H9 (cell line): Measurements from ENCODE around the gene GSG1L. TPM values are rescaled to one million over a fixed set of nuclear protein-coding genes. Genes with fewer than 3 reads are reported as not detected.

Experiments
- DNase-seq: peaks from one replicate; pipeline ENCODE4 v3.0.0-alpha.2; 2017
- H2AFZ ChIP-seq: one replicate; pipeline ENCODE4 v1.6.1; 2013; ENCODE audit warnings: mild to moderate bottlenecking, low read length, control low read depth, moderate library complexity
- H2AK5ac ChIP-seq: 2 replicates; pipeline ENCODE4 v1.6.1; 2013; ENCODE audit warnings: low read length, control low read depth, mixed read lengths; ENCODE audit not compliant: insufficient read length
- H2BK120ac ChIP-seq: one replicate; pipeline ENCODE4 v1.6.1; 2013; ENCODE audit warnings: low read depth, mild to moderate bottlenecking, low read length, control low read depth, inconsistent platforms; ENCODE audit not compliant: poor library complexity, severe bottlenecking
- H2BK12ac ChIP-seq: 2 replicates; pipeline ENCODE4 v1.6.1; 2013; ENCODE audit warnings: low read length, control low read depth, mixed read lengths, low read depth; ENCODE audit not compliant: insufficient read length
- H2BK15ac ChIP-seq: 2 replicates; pipeline ENCODE4 v1.6.1; 2013; ENCODE audit warnings: low read depth, low read length, control low read depth
- H2BK20ac ChIP-seq: one replicate; pipeline ENCODE4 v1.6.1; 2013; ENCODE audit warnings: low read depth, mild to moderate bottlenecking, low read length, control low read depth, inconsistent platforms; ENCODE audit not compliant: poor library complexity, severe bottlenecking
- H2BK5ac ChIP-seq: 2 replicates; pipeline ENCODE4 v1.6.1; 2013; ENCODE audit warnings: low read length, control low read depth, mixed read lengths; ENCODE audit not compliant: insufficient read length
- H3K14ac ChIP-seq: 2 replicates; pipeline ENCODE4 v1.6.1; 2013; ENCODE audit warnings: low read length, control low read depth; ENCODE audit not compliant: insufficient read depth
- H3K18ac ChIP-seq: 2 replicates; pipeline ENCODE4 v1.6.1; 2013; ENCODE audit warnings: low read depth, mild to moderate bottlenecking, mixed read lengths, low read length, control low read depth; ENCODE audit not compliant: insufficient read length
- H3K23ac ChIP-seq: 2 replicates; pipeline ENCODE4 v1.6.1; 2013; ENCODE audit warnings: low read length, control low read depth, mixed read lengths, low read depth; ENCODE audit not compliant: insufficient read length
- H3K23me2 ChIP-seq: 2 replicates; pipeline ENCODE4 v1.6.1; 2013; ENCODE audit warnings: low read depth, mild to moderate bottlenecking, mixed read lengths, low read length, control low read depth; ENCODE audit not compliant: insufficient read length, poor library complexity, severe bottlenecking
- H3K27ac ChIP-seq: 2 replicates; pipeline ENCODE4 v1.5.1; 2013; ENCODE audit warnings: low read length, control low read depth, mixed read lengths, low read depth; ENCODE audit not compliant: insufficient read length
- H3K27me3 ChIP-seq: 2 replicates; pipeline ENCODE4 v1.6.1; 2013; ENCODE audit warnings: low read length, control low read depth, inconsistent platforms; ENCODE audit not compliant: insufficient read depth
- H3K4ac ChIP-seq: 2 replicates; pipeline ENCODE4 v1.6.1; 2013; ENCODE audit warnings: low read depth, mild to moderate bottlenecking, control low read depth, inconsistent platforms, low read length, moderate library complexity
- H3K4me1 ChIP-seq: 2 replicates; pipeline ENCODE4 v1.6.1; 2013; ENCODE audit warnings: low read length, control low read depth, inconsistent platforms; ENCODE audit not compliant: insufficient read depth
- H3K4me2 ChIP-seq: 2 replicates; pipeline ENCODE4 v1.6.1; 2013; ENCODE audit warnings: low read length, control low read depth, mixed read lengths; ENCODE audit not compliant: insufficient read length, insufficient read depth
- H3K56ac ChIP-seq: 2 replicates; pipeline ENCODE4 v1.6.1; 2013; ENCODE audit warnings: low read depth, mild to moderate bottlenecking, mixed read lengths, low read length, control low read depth; ENCODE audit not compliant: insufficient read length
- H3K79me1 ChIP-seq: 2 replicates; pipeline ENCODE4 v1.6.1; 2013; ENCODE audit warnings: low read depth, mild to moderate bottlenecking, moderate library complexity, low read length, control low read depth, inconsistent platforms; ENCODE audit not compliant: insufficient read depth, poor library complexity, severe bottlenecking
- H3K79me2 ChIP-seq: 2 replicates; pipeline ENCODE4 v1.6.1; 2013; ENCODE audit warnings: low read length, control low read depth, inconsistent platforms; ENCODE audit not compliant: insufficient read depth
- H3K9ac ChIP-seq: 2 replicates; pipeline ENCODE4 v1.6.1; 2013; ENCODE audit warnings: low read length, control low read depth, mixed read lengths; ENCODE audit not compliant: insufficient read length; ENCODE audit errors: extremely low read depth
- H3K9me3 ChIP-seq: one replicate; pipeline ENCODE4 v1.6.1; 2013; ENCODE audit warnings: low read depth, low read length, inconsistent platforms; ENCODE audit not compliant: control insufficient read depth
- H3T11ph ChIP-seq: one replicate; pipeline ENCODE4 v1.6.1; 2013; ENCODE audit warnings: mild to moderate bottlenecking, low read length, control low read depth, inconsistent platforms
- H4K20me1 ChIP-seq: one replicate; pipeline ENCODE4 v1.6.1; 2013; ENCODE audit not compliant: control insufficient read depth, insufficient read length, insufficient read depth
- H4K5ac ChIP-seq: 2 replicates; pipeline ENCODE4 v1.6.1; 2013; ENCODE audit warnings: low read depth, mild to moderate bottlenecking, mixed read lengths, low read length, control low read depth; ENCODE audit not compliant: insufficient read length
- H4K8ac ChIP-seq: replicated peaks from 2 replicates; pipeline ENCODE4 v1.6.1; 2013; ENCODE audit warnings: low read length, control low read depth, mixed read lengths, low read depth; ENCODE audit not compliant: insufficient read length
- H4K91ac ChIP-seq: 2 replicates; pipeline ENCODE4 v1.6.1; 2013; ENCODE audit warnings: low read depth, mild to moderate bottlenecking, moderate library complexity, mixed read lengths, low read length, control low read depth; ENCODE audit not compliant: insufficient read length
- H3K27ac Mint-ChIP-seq, 3 experiments: 2 replicates in 2 of 3; 3 replicates in 1 of 3; pipeline ENCODE4 v1.8.0; 2020 to 2021; ENCODE audit warnings: mixed read lengths in 3 of 3, mild to moderate bottlenecking in 1 of 3, moderate library complexity in 1 of 3
- H3K27me3 Mint-ChIP-seq: 2 replicates; pipeline ENCODE4 v1.8.0; 2021; ENCODE audit warnings: low read depth, mild to moderate bottlenecking, moderate library complexity, mixed read lengths
- H3K36me3 Mint-ChIP-seq, 3 experiments: 2 replicates in 2 of 3; 3 replicates in 1 of 3; pipeline ENCODE4 v1.8.0; 2020 to 2021; ENCODE audit warnings: low read depth in 3 of 3, mixed read lengths in 3 of 3; ENCODE audit not compliant: insufficient read depth in 1 of 3
- H3K4me1 Mint-ChIP-seq, 2 experiments: 2 replicates each; pipeline ENCODE4 v1.8.0; 2020; ENCODE audit warnings: mixed read lengths in 2 of 2
- H3K4me3 Mint-ChIP-seq, 2 experiments: 2 replicates in 1 of 2; 3 replicates in 1 of 2; pipeline ENCODE4 v1.8.0; 2020 to 2021; ENCODE audit warnings: mild to moderate bottlenecking in 2 of 2, mixed read lengths in 2 of 2, moderate library complexity in 1 of 2
- H3K9me3 Mint-ChIP-seq, 2 experiments: 2 replicates in 1 of 2; 3 replicates in 1 of 2; pipeline ENCODE4 v1.8.0; 2020; ENCODE audit warnings: mild to moderate bottlenecking in 2 of 2, mixed read lengths in 2 of 2, moderate library complexity in 1 of 2
- WGBS: extraction: QIAGEN DNeasy Blood & Tissue Kit; methylation state at CpG from one replicate; pipeline ENCODE4 v1.1.7; 2013; ENCODE audit warnings: missing lambda C conversion rate, low lambda C conversion rate, mixed read lengths; ENCODE audit not compliant: insufficient read length; ENCODE audit errors: extremely low coverage; 5-methylcytosine and 5-hydroxymethylcytosine counted together
- total RNA-seq: library from RNA; stranded (reverse); gene quantifications from 2 replicates; pipeline ENCODE4 v1.2.1, GENCODE V29; 2021
- TF ChIP-seq, protein P1 (sequence below): fragments of 200-600 bp; sonication (generic); conservative IDR thresholded peaks from 3 replicates; pipeline ENCODE4 v1.8.0; 2021; ENCODE audit warnings: antibody characterized with exemption, mild to moderate bottlenecking

GSG1L gene
- total RNA-seq, 1 experiment from 2014 or later: 0.35 TPM

DNA sequence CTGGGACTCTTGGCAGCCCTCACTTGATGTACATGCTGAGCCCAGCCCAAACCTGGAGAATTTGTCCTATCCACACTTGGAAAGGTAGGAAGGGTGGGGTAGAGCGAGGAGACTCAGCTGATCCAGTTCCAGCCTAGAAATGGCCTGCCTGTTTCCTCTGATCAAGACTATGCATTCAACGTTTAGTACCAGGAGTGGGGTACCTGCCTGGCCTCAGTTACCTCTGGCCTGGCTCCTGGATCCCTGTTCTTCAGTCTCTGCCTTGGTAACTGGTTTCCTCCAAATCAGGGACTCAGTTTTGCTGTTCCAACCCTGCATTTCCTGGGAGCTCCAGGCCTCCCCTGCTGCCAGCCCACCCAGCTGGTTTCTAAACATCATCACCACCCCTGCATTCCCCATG is 233.5 kb downstream of the GSG1L start:
- no peaks in the 10 kb centered on the region for H3K79me1 ChIP-seq
- peaks cover 4 to 5% (median 5%) of the 10 kb centered on the region in 3 experiments for H3K36me3 Mint-ChIP-seq
- WGBS: no CpG with 5 or more reads among the region's 2 CpGs
- H3K27ac Mint-ChIP-seq: no peak overlapping the region
- H4K8ac ChIP-seq: no peak overlapping the region
- H2BK120ac ChIP-seq: no peak overlapping the region
- no peaks in the 10 kb centered on the region for H4K20me1 ChIP-seq
- no peaks in the 10 kb centered on the region for H3K4me1 ChIP-seq
- peaks cover 13 to 17% of the 10 kb centered on the region in 2 experiments for H3K9me3 Mint-ChIP-seq
- no peak overlapping the region for H4K91ac ChIP-seq
- peaks cover 3 to 4% of the 10 kb centered on the region in 2 experiments; a peak in 1 of 4 replicates for H3K4me1 Mint-ChIP-seq
- H3K27me3 ChIP-seq: no peaks in the 10 kb centered on the region
- no peak overlapping the region for H3K18ac ChIP-seq
- H3K4ac ChIP-seq: no peak overlapping the region
- no peak overlapping the region for H2AK5ac ChIP-seq
- H2BK15ac ChIP-seq: no peak overlapping the region
- no peak overlapping the region for H2BK20ac ChIP-seq
- TF ChIP-seq, protein P1, sequence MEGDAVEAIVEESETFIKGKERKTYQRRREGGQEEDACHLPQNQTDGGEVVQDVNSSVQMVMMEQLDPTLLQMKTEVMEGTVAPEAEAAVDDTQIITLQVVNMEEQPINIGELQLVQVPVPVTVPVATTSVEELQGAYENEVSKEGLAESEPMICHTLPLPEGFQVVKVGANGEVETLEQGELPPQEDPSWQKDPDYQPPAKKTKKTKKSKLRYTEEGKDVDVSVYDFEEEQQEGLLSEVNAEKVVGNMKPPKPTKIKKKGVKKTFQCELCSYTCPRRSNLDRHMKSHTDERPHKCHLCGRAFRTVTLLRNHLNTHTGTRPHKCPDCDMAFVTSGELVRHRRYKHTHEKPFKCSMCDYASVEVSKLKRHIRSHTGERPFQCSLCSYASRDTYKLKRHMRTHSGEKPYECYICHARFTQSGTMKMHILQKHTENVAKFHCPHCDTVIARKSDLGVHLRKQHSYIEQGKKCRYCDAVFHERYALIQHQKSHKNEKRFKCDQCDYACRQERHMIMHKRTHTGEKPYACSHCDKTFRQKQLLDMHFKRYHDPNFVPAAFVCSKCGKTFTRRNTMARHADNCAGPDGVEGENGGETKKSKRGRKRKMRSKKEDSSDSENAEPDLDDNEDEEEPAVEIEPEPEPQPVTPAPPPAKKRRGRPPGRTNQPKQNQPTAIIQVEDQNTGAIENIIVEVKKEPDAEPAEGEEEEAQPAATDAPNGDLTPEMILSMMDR: no peak
- no peak overlapping the region for H3K23ac ChIP-seq
- DNase-seq: no peak
- H3K27me3 Mint-ChIP-seq: peaks cover 22% of the 10 kb centered on the region
- no peak overlapping the region for H3K4me3 Mint-ChIP-seq
- H3T11ph ChIP-seq: no peak overlapping the region
- no peak overlapping the region for H4K5ac ChIP-seq
- H2BK12ac ChIP-seq: no peak overlapping the region
- no peaks in the 10 kb centered on the region for H3K79me2 ChIP-seq
- no peaks in the 10 kb centered on the region for H3K23me2 ChIP-seq
- no peak overlapping the region for H3K14ac ChIP-seq
- H3K4me2 ChIP-seq: no peak overlapping the region
- H3K9me3 ChIP-seq: no peaks in the 10 kb centered on the region
- no peak overlapping the region for H2BK5ac ChIP-seq
- H2AFZ ChIP-seq: no peak overlapping the region
- H3K56ac ChIP-seq: no peak overlapping the region
- no peak overlapping the region for H3K9ac ChIP-seq
- no peak overlapping the region for H3K27ac ChIP-seq
